ENCODE data around the gene TUBG2.
"Not testable (repeated sequence)": the region's sequence is repeated elsewhere in the genome, so short reads cannot be mapped to it uniquely, and the experiment has no call there.

Gene TUBG2

DNA sequence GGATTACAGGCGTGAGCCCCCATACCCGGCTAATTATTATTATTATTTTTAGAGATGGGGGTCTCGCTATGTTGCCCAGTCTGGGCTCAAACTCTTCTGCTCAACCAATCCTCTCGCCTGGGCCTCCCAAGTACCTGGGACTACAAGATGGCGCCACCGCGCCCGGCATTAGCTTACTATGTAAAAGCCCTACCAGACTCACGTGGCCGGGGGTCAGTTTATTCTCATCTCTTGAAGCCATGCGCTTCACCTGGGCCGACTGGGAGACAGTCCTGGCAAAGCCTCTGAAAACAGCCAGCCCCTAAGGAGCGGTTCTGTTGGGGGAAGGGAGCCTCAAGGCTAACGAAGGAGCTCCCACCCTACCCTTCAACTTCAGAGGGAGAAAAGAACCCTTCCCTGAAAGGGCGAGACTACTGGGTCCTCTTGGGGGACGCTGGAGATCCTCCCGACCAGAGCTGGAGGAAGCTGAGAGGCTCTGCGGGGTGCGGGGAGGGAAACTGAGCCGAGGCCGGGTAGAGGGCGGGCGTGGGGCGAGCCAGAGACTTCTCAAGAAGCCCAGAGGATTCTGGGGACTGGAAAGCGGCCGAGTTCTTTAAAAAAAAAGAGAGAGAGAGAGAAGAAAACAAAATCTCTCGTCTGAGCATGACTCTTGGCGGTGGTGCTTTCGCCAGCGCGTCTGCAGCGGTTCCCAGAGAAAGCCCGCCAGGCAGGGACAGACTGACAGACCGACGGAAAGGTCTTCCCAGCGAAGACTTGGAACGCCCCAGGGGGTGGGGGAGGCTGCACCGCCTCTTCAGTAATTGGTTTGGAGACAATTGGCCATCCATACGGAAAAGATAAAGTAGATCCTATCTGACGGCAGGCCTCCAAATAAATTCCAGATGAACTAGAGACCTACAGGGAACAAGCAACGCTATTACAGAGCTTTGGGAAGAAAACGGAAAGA, 5.6 kb upstream of the TUBG2 start:
- DNase-seq (ENCODE audit: low read depth), result peak; percentile 93

DNA sequence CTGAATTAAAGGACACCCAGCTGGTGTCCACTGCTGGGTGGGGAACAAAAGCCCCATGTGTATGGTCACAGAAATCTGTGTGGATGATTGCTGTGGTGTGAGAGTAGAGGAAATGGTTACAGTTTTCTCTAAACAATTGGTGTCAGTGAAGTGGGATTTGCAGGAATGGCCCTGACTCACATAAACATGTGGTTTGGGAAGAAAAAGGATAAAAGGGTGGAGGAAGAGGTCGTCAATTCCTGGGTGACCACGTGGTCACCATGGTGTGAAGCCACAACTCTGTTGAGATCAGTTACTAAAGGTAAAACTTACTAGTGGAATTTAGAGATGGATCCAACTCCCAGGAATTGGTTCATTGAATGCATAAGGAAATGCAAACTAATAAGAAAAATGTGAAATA, 3.6 kb upstream of the TUBG2 start:
- DNase-seq (ENCODE audit: low read depth), result peak; percentile 86

DNA sequence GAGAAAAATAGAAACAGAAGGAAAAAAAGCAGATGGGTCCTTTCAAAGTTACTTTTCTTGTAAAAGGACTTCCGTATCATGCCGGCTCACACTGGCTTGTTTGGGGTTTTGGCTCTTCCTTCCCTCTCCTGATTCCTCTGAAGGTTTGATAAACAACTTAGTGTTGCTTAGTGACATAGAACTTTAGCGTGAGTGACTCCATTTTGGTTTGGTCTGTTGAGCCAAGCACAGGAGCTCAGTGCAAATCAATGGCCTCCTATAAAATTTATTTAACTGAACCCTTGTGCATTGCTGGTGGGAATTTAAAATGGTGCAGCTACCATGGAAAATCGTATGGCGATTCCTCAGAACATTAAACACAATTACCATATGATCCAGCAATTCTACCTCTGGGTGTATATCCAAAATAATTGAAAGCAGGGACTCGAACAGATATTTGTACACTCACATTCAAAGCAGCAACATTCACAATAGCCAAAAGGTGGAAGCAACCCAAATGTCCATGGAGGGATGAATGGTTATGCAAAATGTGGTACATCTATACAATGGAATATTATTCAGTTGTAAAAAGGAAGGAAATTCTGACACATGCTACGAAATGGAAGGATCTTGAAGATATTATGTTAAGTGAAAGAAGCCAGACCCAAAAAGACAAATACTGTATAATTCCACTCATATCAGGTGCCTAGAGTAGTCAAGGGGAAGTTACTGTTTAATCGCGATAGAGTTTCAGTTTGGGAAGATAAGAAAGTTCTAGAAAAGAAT, 1.1 kb upstream of the TUBG2 start:
- DNase-seq (ENCODE audit: low read depth), result no peak

DNA sequence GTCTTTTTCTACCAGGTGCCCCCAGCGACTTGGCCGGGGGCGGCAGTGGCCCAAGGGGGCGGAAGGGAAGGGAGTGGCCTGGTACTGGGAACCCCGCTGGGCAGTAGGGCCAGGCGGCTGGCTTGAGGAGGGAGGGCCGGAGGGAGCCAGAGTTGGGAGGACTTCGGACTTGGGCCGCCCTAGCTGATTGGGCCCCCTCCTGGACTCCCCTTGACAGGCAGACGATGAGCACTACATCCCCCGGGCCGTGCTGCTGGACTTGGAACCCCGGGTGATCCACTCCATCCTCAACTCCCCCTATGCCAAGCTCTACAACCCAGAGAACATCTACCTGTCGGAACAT, 819 bp downstream of the TUBG2 start:
- DNase-seq (ENCODE audit: low read depth), result not testable (repeated sequence)

DNA sequence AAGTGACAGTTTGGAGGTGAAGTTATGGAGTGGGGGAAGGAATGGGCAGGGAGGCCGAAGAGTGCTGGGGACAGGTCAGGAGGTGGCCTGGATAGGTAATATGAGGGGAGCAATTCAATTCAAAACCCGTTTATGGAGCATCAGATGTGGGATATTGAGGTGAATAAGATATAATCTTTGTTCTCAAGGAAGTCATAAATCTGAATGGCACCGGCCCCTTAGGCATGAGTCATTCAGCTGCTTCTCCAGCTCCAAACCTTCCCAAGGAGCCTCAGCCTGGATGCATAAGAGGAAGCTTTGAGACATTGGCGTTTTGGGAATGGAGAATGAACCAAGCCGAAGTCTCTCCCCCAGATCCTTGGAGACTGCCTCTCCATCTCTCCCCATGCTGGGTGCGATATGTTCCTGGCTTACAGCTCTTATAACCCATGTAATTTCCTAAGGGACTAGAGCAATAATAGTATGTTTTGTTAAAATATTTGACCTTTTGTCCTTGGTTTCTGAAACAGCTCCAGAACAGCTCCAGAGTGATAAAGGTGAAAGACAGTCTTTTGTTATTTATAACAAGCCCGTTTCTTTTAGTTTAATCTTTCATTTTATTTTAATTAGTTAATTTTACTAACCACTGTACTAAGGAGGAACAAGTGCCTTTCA, 1.7 kb downstream of the TUBG2 start:
- DNase-seq (ENCODE audit: low read depth), result peak; percentile 90

DNA sequence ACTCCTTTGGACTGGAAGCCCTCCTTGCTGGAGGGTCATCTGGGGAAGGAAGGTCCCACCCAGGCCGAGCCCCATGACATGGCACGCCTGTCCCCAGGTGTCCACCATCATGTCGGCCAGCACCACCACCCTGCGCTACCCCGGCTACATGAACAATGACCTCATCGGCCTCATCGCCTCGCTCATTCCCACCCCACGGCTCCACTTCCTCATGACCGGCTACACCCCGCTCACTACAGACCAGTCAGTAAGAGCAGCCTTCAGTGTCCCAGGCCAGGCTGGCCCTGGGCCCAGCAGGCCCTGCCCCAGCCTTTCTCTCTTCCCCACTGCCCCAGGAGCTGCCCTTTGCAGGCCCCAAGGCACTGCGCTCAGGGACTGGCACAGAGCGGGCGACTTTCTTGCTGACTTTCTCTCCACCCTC, 6.5 kb downstream of the TUBG2 start:
- DNase-seq (ENCODE audit: low read depth), result no peak

DNA sequence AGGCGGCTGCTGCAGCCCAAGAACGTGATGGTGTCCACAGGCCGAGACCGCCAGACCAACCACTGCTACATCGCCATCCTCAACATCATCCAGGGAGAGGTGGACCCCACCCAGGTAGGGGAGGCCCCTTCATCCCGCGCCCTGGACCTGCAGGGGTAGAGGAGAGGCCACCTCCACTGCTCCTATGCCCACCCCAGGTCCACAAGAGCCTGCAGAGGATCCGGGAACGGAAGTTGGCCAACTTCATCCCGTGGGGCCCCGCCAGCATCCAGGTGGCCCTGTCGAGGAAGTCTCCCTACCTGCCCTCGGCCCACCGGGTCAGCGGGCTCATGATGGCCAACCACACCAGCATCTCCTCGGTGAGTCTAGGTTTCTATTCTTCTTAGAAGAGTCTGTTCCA, 7.0 kb downstream of the TUBG2 start:
- not testable (repeated sequence) for DNase-seq (ENCODE audit: low read depth)

DNA sequence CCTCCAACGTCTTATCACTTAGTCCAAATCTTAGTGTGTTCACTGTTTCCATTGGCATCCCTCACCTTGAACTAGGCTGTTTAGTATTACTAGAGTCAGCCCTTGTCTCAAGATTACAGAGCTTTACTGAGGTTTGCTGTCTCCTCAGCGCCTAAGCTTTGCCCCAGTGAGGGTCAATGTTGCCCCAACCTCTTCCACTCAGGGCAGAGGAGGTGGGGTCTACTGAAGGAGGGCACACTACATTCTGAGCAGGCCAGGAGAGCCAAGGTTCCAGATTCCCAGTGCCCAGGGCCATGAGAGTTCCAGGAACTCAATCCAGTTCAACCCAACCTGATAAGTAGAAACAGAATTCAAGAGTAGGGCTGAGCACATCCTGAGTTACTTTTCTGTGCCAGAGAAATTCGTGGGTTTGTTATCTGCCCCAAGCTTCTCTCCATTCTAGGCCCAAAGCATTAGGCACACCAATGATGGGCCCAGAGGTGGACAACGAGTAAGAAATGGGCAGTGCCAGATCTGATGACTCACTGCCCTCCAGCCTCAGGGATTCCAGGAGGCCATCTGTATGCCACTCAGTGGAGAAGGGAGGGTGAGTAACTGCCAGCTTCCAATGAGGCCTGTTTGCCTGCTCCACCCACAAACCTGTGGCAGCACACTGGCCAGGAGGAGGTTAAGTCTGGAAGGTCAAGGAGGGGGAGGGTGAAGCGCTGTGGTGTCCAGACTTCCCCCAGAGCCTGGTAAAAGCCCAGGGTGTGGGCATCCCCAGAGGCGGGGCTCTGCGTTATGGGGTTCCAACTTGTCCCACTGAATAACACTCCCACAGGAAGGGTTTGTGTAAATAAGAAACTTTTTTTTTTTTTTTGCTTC, 8.2 kb downstream of the TUBG2 start:
- DNase-seq (ENCODE audit: low read depth), result peak; percentile 92

DNA sequence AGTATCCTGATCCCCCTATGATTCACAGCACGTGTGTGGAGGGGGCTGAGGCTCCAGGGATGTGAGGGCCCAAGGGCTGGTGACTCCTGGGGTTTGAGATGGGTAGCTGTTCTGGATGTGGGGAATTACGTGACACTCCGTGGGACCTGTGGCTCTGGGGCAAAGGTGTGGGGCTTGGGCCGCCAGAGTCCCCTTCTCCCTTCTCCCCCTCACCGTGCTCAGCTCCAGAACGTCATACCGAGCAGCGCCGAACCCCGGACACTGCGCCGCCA, 10.6 kb downstream of the TUBG2 start:
- DNase-seq (ENCODE audit: low read depth), result no peak

DNA sequence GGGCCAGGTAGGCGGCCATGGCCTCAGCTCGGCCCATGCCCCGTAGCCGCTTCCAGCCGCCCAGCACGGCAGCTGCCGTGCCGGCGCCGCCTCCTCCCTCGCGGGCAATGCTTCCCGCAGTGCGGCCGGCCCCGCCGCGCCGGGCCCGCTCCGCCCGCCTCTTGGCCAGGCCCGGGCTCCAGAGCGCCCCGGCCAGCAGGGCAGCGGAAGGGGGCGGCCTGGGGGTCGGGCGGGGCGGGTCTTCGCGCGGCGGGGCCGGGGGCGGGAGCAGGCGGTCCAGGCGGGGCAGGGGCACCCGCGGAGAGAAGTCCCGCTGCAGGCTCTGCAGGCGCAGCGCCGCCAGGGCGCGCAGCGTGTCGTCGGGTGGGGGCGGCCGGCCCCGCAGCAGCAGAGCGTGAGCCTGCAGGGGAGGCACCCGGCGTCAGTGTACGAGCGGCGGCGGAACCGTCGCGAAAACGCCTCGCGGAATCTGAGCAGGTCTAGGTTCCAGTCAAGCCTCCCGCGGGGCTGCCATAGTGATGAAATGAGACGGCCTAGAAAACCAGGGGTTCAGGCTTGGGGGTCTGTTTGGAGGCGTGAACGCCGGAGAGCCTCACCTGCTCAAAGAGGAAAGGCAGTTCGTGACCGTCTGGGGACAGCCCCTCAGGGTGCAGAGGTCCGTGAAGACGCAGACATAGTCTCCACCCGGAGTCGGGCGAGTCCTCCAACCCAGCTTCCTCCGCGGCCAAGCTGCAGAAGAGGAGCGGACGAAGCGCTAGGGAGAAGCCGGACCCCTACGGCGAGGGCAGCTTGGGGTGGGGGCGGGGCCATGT, 11.1 kb downstream of the TUBG2 start:
- no peak for DNase-seq (ENCODE audit: low read depth)

DNA sequence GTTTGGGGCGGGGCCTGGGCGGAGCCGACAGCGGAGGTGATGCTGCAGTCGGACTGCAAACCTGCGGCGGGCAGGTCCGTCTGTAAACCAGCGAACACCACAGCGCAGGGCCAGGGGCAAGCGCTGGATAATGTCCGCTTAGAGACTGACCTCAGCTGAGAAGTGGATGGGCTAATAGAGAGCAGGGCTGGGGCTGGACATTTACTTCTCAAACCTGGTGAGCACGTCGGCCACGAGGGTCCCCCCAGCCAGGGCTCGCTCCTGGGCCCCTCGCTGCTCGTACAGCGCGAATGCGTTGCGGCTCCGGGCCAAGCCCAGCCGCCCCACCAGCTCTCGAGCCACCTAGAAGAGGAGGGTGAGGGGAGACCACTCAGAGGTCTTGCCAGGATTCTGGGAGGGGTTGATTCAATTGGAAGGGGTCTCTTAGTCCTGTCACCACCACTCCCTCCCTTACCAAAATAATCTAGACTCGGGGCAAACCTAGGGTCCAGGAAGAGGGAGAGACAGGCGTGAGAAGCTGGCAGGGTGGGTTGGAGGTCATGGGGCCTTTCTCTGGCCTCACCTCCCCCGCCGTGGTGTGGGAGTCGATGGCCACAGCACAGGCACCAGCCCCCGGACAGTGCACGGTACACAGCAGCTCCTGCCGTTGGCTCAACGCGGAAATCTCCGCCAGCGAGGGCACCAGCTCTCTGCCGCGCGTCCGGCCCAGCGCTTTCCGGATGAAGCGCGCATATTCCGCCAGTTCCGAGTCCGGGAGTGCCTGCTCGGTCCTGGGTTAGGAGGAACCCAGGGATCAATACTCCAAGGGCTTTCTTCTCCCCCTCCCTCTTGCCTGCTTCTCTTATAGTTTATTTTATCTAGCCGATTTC, 11.9 kb downstream of the TUBG2 start:
- no peak for DNase-seq (ENCODE audit: low read depth)

DNA sequence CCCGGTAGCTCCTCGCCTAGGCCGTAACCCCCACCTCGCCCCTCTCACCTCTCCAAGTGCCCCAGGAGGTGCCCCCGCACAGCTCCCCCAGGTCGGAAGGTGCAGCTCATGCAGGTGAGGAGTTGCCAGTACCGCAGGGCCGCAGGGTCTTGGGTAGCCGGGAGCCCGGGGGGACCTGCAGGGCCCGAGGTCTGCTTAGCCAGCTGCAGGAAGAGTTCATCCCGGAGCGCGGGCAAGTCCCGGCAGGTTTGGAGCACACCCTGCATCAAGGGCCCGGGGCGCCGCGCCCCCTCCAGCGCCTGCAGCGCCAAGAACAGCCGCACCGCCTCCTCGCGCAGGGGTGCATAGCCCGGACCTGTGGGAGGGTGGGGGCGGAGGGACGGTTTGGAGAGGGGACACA, 13.0 kb downstream of the TUBG2 start:
- no peak for DNase-seq (ENCODE audit: low read depth)

DNA sequence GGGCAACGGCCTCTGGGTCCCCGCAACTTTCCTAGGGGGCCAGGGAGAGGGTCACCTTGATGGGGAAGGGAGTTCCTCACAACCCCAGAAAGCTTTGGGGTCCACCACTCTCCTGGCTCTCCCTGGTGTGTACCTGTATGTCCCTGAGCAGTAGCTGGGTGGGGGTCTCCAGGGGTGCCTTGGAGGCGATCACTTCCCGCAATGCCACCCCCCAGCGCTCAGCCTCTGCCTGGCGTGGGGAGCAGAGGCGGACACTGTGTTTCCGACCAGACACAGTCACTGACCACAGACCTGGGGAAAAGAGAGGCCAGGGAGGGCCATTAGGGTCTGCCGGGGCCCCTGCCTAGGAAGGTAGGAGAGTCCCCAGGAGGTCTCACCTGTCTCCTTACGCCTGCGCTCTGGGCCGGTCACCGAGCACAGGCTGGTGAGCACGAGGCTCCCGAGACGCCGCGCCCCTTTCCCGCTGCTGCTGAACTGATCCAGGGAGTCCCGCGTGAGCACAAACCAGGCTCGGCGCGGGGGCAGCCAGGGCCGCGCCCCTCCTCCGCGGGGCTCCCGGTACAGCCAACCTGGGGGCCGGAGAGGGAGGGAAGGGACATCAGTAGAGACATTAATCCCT, 14.3 kb downstream of the TUBG2 start:
- DNase-seq (ENCODE audit: low read depth), result no peak

DNA sequence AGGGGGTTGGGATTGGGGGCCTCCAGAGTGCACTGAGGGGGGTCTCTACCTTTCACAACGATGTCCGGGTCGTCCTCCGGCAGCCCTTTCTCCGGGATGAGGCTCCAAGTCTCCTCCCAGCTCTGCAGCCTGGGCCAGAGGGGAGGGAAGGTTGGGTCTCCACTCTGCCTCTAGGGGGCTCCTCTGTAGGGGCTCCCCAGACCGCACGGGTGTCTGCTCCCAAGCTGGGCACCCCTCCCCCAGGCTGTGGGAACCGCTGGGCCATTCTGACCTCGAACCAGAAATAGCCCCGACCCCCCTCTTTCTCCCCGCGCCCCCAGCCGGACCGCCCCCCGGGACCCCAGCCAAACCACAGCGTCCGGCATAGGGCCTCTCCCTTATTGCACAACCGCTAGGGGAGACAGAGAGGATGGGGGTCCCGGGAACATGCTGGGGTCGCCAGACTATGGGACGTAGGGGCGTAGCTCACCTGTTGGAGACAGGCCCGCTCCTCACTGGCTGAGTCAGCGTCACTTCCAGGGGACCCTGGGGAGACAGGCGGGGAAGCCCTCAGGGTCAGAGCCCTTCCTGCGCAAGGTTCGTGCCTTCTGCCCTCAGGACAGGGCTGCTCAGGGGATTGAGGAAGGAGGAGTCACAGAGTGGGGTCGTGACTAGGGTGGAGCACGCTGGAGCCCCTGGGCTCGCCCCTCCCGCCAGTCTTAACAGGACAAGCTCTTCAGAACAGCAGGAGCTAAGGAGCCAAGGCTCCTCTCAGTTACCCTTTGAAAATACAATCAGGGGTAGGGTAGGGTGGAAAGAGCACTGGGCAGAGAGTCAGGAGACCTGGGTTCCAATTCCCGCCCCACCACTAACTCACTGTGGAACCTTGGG, 15.0 kb downstream of the TUBG2 start:
- peak; percentile 79 for DNase-seq (ENCODE audit: low read depth)

DNA sequence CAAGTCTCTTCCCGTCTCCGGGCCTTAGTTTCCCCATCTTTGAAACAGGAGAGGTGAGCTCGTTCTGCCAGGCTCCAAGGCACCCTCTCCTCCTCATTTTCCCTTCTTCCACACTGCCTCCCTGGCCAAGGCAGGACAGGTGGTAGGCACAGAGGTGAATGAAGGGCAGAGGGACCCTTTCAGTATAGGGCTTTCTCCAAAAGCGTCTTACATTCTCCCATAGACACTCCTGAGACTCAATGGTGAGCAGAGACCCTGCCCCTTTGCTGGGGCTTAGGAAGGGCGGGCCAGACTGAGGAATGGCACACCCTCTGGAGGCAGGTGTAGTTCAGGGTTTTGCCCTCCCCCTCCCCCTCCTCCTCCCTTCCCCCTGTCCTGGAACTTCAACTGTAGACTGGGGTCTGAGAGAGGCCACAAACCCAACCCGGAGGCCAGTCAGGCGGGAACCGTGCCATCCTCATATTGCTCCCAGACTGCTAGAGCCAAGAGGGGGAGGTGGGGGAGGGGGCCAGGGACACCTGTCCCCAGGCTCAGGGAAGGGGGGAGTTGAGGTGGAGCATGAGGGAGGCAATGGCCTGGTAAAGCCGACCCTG, 15.8 kb downstream of the TUBG2 start:
- no peak for DNase-seq (ENCODE audit: low read depth)

DNA sequence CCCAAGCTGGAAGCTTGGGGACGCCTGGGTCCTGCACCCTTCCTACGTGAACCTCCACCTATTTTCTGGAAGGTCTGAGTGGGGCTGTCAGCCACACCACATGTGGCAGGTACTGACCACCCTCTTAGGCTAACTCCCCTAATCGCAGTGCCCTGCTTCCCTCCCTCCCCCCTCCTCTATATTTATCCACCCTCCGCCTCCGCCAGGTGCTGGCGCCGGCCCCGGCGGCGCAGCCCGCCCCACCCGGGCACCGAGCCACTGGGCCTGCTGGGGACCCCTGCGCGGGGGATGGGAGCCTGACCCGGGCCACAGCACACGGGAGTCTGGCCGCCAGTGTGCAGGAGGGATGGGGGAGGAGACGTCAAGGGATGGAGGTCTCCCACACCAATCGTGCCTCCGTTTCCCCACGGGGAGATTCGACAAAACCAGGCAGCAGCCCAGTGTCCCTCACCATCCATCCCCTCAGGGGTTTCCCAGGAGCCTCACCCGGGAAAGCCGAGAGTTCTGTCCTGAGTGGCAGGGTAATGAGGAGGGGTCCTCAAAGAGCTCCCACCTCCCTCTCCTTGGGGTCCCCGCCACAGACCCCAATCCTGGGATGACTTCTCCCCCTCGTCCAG, 16.4 kb downstream of the TUBG2 start:
- DNase-seq (ENCODE audit: low read depth), result no peak

DNA sequence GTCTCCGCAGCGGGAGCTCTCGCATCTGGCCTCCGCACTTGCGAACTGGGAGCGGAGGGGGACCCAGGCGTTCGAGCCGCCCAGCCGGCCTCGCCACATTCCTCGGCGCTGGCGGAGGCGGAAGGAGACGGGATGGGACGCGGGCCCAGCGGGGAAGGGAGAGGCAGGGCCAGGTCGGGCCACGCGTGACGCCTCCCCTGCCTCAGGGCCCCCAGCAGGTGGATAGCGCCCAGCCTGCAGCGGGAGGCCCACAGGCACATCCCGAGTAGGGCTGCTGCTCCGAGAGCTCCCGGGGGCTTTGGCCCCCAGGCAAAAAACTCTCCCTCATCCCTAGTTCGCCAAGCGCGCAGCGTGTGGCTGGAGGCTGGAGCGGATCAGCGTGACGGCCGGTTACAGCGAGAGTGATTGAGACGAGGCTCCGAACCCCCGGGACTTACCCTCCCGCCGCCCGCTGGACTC, 16.9 kb downstream of the TUBG2 start:
- peak; percentile 58 for DNase-seq (ENCODE audit: low read depth)
